Esophagus mucosa (tissue), 1 donor: ENCODE data around the gene LMTK2. TPM values are rescaled to one million over a fixed set of nuclear protein-coding genes. Genes with fewer than 3 reads are reported as not detected.
A peak's percentile ranks its signal among the peaks of the same experiment; 100 is the strongest.

Source experiments
- ATAC-seq: fragments of 200-7000 bp; cut with Tn5 transposase; one replicate; pipeline ENCODE4 v1.9.1; 2020
- total RNA-seq: library from RNA; stranded (reverse); gene quantifications from one replicate; pipeline ENCODE4 v1.2.4, GENCODE V29; 2023
- donor health status: DM: yes; HTN: yes; CAD: no.

LMTK2 gene
- total RNA-seq, 1 donor from 2014 or later = 17.5 TPM

GRCh38 chr7:98178762-98179490, 72.3 kb downstream of the LMTK2 start:
- peak; percentile 46 for ATAC-seq

DNA sequence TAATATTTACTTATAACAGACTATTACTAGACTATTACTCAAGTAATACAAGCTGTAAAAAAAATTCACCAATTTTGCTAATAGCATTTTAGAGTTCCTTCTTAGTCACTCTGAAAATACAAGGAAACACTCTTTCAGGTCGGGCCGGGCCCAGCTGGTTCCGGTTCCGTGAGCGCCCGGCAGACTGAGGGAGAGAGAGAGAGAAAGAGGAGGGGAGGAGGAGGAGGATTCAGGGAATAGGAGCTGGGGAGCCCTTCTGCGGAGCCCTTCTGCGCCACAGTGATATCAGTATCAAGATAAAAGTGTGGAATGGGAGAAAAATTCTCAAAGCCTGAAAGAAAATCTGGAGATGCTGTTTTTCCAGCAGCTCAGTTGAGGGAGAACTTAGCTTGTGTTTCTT, 74.1 kb downstream of the LMTK2 start:
- ATAC-seq = no peak

DNA sequence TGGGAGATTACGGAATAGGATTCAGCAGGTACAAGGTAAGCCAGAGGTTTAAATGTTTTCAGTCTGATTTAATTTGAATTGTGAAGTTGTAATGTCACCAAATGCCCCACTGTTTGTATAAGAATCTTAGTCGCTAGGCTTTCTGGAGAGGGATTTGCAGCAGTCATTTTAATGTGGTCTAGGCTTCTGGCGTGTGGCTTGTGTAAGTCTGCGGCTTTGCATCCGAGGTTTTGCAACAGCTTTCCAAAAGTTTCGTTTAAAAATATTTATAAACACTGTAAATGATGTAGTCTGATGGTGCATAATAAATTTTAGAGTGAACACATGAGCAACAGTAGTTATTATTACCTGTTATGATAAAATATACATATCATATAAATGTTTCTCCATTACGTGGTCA, 78.4 kb downstream of the LMTK2 start:
- ATAC-seq = no peak

DNA sequence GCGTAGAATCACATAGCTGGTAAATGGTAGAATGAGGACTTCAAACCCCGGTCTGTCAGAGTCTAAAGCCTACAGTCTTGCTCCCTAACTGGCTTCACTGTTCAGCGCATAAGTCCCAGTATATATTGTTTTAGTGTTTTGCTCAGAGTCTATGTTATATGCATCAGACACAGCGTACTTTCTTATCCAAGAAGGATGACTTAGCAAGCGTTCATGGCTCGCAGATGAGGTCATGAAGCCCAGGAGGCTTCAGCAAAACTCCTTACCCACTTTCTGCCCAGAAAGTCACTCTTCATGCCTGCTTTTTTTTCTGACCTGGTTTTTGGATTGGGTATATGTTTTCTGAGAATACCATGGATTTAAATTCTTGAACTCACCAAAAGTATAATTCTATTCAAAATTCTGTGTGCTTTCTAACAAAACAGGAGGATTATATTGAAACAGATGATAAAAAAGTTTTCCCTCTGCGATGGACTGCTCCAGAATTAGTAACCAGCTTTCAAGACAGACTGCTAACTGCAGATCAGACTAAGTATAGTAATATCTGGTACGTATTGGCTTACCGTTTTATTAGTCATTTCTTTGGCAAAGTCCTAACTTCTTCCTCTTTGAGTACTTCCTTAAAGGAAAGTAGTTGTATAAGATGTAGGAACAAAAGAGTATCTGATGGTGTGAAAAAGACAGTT, 79.9 kb downstream of the LMTK2 start:
- ATAC-seq = peak; percentile 62

DNA sequence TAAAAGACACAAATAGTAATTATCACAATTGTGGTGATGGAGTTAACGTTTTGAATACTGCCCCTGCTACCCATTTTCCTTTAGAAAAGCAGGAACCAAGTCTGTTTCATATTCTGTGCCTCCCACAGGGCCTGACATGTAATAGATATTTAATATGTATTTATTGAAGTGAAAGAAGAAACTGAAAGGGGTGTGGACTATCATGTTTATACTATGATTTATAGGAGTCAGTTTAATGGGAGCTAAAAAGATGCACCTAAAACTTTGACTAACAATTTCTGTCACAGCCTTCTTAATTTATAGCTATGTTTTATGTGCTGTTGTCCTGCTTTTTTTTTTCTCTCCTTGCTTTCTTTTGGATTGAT, 80.5 kb downstream of the LMTK2 start:
- no peak for ATAC-seq

DNA sequence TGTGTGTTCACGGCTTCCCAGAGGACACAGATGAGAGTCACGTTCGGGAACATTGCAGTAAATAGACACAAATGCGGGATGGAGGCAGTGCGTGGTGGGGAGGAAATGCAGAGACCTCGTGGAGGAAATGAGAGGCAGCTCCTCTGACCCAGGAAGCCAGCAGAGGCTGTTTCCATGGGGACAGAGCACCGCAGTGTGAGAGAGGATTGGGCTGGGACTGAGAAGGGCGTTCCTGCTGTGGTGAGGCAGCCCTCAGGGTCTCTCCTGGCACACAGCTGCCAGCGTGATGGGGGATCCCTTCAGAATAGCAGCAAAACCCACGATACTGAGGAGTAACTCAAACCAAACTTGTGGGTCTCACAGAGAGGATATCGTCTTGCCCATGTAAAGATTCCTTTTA, 82.9 kb downstream of the LMTK2 start:
- ATAC-seq = no peak

- ATAC-seq = no peak
These were observed 85.2 kb downstream of the LMTK2 start for GRCh38 chr7:98191668-98192431.

GRCh38 chr7:98192781-98193457, 86.3 kb downstream of the LMTK2 start:
- ATAC-seq = no peak

DNA sequence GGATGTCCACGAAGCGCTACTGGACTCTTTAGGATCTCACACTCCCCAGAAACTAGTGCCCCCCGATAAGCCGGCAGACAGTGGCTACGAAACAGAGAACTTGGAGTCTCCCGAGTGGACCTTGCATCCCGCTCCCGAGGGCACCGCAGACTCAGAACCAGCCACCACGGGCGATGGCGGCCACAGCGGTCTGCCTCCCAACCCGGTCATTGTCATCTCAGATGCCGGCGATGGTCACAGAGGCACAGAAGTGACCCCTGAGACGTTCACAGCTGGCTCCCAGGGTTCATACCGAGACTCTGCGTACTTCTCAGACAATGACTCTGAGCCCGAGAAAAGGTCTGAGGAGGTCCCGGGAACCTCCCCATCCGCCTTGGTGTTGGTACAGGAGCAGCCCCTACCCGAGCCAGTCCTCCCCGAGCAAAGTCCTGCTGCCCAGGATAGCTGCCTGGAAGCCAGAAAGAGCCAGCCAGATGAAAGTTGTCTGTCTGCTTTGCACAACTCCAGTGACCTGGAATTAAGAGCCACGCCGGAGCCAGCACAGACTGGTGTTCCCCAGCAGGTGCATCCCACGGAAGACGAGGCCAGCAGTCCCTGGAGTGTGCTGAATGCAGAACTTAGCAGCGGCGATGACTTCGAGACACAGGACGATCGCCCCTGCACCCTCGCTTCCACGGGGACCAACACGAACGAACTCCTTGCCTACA, 87.0 kb downstream of the LMTK2 start:
- ATAC-seq = no peak

DNA sequence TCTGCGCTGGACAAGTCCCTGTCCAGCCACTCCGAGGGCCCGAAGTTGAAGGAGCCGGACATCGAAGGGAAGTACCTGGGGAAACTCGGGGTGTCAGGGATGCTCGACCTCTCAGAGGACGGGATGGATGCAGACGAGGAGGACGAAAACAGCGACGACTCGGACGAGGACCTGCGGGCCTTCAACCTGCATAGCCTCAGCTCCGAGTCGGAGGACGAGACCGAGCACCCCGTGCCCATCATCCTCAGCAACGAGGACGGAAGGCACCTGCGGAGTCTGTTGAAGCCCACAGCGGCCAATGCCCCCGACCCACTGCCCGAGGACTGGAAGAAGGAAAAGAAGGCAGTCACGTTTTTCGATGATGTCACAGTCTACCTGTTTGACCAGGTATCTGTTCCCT, 87.5 kb downstream of the LMTK2 start:
- no peak for ATAC-seq

DNA sequence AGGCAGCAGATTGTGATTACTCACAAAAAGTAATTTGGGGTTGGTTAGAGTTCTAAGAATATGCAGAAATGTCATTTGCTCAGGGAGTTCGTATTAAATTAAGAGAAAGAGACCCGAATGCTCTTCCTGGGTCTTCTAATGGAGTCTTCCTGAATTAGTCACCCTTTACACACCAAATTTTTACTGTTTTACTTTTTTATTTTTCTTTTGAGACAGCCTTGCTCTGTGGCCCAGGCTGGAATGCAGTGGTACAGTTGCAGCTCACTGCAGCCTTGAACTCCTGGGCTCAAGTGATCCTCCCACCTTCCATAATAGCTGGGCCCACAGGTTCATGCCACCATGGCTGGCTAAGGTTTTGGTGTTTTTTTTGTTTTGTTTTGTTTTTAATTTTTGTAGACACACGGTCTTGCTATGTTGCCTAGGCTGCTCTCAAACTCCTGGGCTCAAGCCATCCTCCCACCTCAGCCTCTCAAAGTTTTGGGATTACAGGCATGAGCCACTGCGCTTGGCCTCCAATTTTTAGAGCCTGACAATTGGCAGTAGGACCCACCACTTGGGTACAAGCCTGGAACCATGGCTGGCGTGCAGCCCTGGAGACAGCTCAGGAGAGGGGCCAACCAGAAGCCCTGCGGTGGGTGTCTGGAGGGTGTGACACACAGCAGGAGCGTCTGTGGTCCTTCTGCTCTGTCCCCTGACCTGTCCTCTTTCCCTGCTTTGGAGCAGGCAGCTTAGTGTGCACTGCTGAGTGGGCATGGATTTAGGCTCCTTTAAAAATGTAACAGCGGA, 88.2 kb downstream of the LMTK2 start:
- ATAC-seq = no peak

GRCh38 chr7:98196706-98197605, 90.3 kb downstream of the LMTK2 start:
- ATAC-seq = no peak

DNA sequence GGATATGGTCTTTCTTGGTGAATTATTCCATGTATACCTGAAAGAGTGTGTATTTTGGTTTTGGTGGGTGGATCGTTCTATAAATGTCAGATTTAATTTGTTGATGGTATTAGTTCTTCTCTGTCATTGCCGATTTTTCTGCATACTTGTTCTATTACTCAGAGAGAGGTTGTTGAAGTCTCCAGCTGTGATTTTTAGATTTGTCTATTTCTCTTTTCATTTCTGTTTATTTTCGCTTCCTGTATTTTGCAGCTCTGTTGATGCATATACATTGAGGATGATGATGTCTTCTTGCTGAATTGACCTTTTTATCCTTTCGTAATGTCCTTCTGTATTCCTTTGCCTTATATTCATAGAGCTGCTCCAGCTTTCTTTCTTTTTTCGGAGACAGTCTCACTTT, 92.5 kb downstream of the LMTK2 start:
- ATAC-seq = no peak

GRCh38 chr7:98200364-98200763, 93.7 kb downstream of the LMTK2 start:
- ATAC-seq = no peak

- ATAC-seq = peak; percentile 76
These were observed 95.9 kb downstream of the LMTK2 start for GRCh38 chr7:98202367-98203195.

- ATAC-seq = peak; percentile 40
These were observed 96.8 kb downstream of the LMTK2 start for GRCh38 chr7:98203261-98203963.

- no peak for ATAC-seq
These were observed 97.4 kb downstream of the LMTK2 start for GRCh38 chr7:98203964-98204605.

- ATAC-seq = no peak
These were observed 98.0 kb downstream of the LMTK2 start for GRCh38 chr7:98204670-98205069.
